ENCODE results near the gene TLX2.

The TLX2 gene

DNA sequence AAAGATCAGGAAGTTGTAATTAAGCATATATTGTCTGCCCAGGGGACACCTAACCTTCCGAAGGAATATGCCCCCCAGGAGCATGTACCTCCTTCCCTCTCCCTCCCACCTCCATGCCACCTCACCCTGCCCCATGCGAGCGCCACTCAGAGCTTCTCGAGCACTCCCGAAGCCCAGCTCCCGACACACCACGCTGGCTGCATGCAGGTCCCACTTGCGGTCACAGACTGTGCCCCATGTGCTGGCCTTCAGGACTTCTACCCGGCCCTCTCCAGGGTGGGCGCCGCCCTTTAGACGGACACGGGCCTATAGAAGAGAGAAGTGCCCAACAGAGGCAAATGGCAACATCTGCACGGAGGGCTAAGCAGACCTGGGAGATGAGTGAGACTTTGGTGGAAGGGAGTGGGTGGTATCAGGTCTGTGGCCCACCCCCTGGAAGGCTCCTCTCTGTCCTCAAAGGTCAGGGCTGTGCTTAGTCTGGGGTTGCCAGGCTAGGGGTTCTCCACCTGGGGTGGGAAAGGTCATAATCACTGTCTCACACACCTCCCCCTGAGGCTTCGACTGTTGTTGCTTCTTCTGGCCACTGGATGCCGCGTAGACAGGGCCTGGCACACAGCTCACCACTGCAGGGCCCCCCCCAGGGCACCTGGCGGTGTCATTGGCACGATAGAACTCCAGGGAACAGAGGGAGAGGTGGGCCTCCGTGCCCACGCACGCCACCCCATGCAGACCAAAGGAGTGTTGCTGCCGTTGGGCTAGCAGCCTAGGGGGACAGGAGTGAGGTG, 22.1 kb downstream of the TLX2 start:
- DNase-seq: no peak

DNA sequence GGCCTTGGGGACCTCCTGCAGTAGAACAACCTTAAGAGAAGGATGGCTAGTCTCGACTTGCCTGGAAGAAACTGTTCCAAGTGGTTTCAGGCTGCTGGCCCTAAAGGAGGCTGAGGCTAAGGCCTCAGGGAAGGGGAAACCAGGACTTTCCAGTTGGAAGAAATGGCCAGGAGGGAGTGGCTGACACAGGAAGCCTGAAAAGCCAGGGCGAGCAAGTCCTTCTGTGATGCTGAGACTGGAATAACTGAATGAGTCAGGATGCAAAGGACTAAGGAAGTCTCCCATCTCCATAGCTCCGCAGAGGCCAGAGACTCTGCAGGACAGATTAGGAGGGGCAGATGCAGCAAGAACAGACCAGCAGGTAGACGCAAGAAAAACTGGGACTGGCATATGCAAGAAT, 22.9 kb downstream of the TLX2 start:
- no peak for DNase-seq

DNA sequence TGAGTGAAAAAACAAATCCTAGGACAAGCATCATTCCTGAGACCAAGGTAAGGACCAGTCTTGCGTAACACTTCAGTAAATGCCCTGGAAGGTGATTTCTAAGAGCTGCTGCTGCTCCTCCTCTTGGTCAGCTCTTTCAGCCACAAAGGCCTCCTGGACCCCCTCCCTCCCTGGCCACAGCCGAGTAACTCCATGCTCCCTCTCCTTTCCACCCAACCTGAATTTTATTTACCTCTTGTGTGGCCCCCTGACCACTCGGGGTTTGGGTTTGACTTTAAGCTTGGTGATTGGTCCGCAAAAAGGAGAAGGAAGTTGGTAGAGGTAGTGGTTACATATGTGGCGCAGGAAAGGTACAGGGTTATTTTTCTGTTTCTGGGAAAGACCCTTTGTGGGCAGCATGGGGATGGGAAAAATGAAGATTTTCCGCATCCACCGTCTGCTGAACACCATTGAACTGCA, 24.7 kb downstream of the TLX2 start:
- DNase-seq: no peak

DNA sequence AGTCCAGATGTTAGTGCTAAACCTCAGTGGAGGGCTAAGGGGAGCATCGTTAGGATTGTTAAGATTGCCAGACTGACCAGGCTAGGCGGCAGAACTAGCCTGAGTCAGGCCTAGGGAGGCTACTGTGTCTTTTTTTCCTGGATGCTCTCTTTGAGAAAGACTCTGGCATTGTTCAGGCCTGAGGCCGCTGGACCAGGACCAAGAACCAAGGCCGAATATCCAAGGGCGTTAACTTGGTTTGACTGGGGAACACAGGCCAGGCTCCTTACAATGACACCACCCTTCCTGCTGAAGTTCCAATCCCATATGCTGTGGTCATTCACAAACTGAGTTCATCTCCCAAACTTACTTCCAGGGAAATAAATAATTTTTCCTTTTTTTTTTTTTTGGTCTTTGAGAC, 26.0 kb downstream of the TLX2 start:
- no peak for DNase-seq

DNA sequence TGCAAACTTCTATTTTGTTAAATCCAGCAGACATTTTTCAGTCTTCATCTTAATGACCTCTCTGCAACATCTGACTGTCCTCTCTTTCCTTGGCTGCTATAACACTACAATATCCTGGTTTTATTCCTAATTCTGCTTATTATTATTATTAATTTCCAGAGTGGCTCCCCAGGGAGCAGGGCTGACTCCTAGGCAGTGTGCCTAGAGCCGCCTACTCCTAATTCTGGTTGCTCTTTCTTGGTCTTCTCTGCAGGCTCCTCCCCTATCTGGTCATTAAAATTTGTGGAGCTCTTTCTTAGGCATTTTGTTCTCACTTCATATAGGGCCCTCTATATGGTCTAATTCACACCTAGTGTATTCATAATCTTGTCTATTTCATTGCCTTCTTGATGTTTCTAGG, 28.7 kb downstream of the TLX2 start:
- no peak for DNase-seq

DNA sequence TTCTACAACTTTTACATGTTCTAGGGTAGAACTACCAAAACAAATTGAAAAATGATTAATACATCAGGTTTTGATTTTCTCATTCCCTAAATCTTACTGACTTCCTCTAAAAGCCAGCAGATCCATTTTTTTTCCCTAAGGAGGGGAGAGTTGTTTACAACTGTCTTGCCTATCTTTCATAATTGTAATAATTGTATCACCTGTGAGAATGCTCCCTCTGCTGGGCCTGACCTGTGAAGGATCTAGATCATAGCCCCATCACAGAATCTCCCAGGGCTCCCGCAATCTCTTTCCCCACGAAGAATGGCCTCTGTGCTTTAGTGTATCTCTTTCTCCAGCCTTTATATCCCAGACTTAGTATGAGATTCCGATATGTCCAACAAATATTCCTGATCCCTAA, 30.4 kb downstream of the TLX2 start:
- DNase-seq: peak; percentile 64

DNA sequence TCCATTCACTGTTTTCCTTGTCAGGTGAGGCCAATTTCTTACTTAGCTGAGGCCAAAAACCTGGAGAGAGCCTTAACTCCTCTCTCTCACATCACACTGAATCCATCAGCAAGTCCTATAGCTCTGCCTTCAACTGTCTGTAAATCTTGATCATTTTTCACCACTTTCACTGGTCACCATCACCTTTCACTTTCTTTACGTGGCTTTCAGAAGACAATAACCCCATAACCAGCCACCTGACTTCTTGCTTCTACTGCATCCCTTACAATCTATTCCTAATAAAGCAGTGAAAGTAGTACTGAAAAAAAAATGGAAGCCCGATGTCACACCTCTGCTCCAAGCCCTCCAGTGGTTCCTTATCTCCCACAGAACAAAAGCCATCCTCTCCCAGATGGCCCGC, 31.8 kb downstream of the TLX2 start:
- DNase-seq: no peak

DNA sequence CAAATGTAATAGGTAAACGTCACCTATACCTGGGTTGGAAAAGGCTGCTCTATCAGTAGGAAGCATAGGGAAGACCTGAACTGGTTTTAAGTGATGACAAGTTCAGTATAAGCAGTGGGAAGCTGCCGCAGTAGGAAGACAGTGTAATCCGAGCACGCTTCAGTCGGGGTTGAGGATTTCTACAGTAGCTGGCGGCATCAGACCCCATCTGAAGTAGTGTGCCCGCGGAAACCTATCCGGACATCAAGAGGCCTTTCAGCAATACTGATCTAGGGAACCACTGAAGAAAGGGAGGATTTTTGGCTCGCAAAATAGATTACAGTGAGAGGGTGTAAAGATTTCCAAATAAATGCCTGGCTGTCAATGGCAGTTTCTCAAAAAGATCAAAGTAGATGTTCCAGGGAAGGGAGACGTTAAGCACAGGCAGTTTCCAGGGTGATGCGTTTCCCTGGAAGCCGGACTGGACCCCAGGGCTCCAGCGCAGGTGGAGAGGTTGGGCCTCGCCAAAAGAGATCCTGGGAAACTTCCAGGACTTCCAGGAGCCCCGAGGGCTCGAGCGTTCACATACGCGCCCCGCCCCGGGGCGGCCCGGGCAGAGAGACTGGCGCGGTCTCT, 34.1 kb downstream of the TLX2 start:
- peak; percentile 57 for DNase-seq

DNA sequence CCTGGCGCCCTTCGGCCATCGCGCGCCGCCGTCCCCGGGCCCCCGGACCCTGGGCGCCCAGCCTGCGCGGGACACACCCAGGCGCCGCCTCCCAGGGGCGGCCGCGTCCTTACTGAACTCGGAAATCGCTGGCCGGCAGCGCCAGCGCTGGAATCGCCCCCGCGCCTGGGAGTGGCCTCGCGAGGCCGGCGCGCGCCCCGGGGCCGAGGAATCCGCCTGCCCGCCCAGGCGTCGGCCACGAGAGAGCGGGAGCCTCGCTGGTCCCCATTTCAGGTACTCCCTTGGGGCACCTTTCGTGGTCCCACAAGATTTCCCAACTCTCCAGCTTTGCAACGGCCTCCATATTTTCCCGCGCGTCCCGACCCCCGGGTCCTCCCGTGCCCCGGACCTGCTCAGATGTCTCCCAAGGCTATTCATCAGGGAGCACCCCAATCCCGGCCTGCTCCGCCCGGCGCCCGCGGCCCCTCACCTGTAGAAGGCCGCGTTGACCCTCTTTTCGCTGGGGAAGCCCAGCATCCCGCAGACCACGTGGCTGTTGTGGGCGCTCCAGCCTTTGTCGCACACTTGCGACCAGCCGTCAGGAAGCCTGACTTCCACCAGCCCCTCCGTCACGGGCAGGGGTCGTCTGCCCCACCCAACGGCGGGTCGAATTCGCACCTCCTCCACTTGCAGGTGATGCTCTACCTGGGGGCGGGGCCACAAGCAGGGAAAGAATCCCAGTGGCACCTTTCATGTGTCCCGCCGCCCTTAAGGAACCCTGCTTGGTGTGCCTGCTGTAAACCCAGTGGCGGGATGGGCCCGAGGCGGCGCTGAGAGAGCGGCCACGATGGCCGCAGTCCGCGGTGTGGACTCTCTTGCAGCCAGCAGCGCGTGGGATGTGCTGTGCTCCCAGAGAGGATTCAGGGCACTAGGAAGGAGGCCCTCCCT, 34.9 kb downstream of the TLX2 start:
- peak; percentile 83 for DNase-seq

DNA sequence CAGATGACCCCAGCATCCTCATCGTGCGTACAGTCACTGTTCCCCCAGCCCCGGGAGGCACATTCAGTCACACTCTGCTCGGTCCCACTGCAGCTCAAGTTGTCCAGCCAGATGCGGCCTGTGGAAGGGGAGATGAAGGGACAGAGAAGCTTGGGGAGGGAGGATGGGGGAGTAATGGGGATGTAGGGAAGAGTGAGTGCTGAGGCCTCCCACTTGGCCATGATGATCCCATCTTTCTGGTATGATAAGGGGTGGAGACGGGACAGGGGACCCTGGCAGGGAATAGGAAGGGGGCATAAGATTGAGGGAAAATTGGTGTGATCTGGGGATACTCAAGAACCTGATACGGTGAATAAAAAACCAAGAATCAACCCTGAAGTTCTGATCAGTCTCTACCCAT, 36.0 kb downstream of the TLX2 start:
- DNase-seq: no peak

DNA sequence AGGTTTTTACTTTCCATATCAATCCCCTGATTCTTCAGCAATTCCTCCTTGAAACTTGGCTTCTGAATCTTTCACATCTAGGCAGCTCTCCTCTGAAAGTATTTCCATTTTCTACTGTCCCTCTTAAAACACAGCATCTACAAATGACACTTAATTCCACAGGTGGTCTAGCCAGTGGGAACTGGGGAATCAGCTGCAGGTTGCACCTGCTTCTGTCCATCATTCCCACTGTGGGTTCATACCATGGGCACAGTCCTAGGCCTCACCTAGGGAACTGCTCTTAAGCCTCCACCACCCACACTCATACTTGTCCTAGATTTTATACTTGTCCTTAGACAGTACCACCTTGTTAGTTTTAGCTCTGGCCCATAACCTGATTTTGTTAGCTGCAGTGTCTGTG, 37.3 kb downstream of the TLX2 start:
- no peak for DNase-seq

DNA sequence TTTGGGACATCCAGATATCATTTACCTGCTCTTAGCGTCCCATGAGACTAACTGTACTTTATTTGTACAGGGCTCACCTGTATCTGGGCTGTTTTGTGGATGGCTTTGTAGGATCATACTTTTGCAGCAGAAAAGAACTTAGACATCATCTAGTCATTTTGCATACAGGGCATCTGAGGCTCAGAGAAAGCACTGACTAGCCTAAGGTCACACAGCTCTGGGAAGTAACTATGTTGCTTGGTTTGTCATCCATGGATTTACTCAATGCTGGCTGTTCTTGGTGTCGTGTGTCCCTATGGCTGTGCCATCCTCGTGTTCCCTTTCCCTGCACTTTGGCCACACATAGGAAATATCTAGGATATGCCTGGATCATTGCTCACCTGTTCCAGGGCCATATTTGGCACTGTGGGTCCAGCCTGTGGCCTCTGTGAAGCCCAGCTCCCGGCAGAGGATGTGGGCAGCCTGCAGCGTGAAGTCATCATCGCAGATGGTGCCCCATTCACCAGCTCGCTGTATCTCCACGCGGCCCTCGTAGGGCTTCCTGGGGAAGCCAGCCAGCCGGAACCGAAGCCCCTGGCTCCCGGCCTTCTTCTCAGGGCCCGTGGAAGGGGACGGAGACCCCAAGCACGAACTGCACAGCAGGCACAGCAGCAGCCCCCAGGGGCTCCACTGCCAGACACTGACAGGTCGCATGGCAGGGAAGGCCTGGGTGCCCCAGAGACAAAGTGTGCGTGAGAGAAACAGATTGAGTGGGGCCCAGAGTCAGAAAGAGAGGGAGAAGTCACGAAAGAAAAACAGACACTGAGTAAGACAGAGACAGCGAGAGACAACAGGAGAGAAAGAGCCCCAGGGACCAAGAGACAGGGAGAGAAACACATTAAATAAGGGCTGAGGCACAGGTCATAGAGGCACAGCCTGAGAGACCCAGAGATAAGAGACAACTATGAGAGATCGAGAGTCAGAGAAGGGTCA, 38.0 kb downstream of the TLX2 start:
- no peak for DNase-seq

DNA sequence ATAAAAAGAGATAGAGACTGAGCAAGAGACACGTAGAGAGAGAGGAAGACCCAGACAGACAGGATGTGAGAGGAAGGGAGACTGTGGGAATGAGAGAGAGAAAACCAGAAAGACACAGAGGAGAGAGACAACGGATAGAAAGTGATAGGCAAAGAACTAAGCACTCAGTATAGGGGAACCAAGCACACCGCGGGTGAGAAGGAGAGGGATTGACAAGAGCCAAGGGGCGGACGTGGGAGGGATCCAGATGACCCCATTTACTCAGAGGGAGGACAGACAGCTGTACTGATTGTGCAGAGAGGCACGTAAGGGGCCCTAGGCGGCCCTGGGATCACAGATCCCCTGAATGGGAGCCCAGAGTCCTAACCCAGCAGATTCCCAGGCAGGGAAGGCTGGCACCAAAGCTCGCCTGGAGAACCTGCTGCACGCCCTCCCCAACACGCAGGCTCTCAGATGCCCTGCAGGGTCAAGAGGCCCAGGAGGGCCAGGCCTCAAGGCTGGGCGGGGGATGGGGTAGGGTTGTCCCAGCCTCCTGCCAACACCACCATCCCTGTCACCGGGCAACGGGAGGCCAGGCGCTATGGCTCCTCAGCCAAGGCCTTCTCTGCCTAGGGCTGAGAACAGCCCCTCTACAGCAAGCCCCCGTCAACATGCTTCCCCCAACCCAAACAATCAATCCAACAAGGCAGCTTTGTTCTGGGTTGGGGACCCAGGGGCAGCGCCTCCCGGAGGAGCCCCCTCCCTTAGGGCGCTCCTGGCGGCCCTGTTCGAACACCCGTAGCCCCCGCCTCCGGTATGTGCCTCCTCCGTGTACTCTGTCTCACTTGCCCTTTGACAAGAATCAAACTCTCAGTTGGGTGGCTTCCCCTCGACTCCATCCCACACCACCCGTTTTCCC, 38.9 kb downstream of the TLX2 start:
- peak; percentile 65 for DNase-seq

DNA sequence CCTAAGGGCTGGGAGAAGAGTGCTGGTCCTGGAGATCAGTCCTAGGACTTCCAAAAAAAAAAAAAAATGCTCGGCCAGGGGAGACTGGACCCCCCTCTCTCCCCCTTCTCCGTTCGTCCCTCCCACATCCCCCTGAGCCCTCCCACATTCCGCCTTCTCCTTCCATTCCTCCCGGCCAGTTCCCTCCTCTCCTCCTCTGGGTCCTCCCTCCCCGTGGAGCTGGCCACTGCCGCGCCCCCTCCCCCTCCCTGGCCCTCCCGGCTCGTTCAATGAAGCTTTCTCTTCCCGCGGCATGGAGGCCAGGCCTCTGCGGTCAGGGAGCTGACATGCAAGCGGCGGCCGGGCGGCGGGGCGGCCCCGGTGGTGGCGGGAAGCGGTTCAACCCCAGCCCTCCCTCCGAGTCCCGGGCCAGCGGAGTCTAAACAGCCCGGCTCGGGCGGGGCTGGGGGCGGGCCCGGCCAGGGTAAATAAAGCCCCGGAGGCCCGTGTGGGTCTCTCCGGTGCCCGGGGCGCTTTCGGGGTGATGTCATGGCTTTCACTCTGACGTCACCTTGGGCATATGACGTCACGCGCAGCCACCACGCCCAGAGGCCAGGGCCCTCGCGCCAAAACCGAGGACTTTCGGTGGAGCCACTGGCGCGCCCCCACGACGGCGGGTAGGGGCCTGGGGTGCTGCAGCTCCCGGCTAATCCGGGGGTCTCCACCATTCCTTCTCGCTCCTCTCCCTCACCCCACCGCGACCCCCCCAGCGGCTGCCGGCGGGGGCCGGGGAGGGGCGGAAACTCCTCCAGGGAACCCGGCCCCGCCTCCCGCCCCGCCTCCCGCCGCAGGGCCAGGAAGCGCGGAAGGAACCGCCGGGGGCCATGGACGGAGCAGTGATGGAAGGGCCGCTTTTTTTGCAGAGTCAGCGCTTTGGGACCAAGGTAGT, 39.9 kb downstream of the TLX2 start, which contains the start of the genes DOK1 and LOXL3:
DOK1 (plus strand) TSS at position 829 of the 928 bp plus-strand sequence; CDS start at position 864, 35 bp downstream.
LOXL3 (minus strand) TSS at position 51 of the 928 bp plus-strand sequence. CDS start 1,308 bp downstream, outside the sequence.
- peak; percentile 91 for DNase-seq

DNA sequence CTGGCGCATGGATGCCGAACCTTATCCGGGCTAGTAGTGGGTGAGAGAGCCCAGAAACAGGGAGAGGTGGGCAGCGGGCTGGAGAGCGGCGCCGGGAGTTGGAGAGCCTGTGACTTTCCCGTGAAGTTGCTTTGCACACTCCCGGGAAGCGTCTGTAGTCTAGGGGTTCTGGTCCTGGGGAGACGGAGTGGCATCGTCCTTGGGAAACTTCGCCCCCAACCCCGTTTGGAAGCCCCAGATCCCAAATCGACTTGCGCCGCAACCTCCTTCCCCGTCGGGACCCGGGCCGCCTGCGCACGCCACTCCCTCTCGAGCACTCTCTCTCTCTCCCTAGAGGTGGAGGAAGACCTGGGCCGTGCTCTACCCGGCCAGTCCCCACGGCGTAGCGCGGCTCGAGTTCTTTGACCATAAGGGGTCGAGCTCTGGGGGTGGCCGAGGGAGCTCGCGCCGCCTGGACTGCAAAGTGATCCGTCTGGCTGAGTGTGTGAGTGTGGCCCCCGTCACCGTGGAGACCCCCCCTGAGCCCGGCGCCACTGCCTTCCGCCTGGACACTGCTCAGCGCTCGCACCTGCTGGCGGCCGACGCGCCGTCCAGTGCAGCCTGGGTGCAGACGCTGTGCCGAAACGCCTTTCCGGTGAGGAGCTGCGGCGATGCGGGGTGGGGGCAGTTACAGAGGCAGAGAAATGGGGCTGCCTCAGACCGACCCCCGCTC, 40.7 kb downstream of the TLX2 start:
- peak; percentile 85 for DNase-seq

DNA sequence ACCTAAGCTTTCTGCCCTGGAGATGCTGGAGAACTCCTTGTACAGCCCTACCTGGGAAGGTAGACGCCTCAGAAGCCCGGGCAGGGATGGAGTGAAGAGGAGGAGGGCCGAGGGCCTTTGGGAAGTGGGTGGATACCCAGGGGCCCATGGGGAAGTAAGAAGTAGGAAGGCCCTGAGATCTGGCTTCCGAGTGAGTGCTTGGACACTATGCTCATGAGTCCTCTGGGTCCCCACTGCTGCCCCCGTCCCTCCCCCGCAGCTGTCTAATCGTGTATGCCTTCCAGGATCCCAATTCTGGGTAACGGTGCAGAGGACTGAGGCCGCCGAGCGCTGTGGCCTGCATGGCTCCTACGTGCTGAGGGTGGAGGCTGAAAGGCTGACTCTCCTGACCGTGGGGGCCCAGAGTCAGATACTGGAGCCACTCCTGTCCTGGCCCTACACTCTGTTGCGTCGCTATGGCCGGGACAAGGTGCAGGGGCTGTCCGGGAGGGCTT, 41.4 kb downstream of the TLX2 start:
- DNase-seq: no peak

DNA sequence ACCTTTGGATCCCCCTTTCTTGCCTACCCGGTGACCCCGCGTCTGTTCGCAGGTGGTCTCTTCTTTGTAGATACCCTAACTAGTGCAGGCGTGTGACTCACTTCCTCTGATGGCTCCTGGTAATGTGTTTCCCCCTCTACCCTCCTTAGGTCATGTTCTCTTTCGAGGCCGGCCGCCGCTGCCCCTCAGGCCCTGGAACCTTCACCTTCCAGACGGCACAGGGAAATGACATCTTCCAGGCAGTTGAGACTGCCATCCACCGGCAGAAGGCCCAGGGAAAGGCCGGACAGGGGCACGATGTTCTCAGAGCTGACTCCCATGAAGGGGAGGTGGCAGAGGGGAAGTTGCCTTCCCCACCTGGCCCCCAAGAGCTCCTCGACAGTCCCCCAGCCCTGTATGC, 41.9 kb downstream of the TLX2 start:
- DNase-seq: no peak

DNA sequence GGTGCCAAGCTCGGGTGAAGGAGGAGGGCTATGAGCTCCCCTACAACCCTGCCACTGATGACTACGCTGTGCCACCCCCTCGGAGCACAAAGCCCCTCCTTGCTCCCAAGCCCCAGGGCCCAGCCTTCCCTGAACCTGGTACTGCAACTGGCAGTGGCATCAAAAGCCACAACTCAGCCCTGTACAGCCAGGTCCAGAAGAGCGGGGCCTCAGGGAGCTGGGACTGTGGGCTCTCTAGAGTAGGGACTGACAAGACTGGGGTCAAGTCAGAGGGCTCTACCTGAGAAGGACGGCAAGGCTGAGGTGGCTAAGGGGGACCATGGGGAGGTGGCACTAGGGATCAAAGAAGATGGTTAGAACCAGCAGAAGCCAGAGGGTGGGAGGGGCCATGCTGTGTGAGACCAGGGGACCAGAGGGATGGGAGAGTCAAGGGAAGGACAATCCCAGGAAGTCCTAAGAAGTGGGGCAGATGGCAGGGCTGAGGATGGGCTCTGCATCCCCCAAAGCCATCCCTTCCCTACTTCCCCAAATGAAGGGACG, 42.7 kb downstream of the TLX2 start:
- no peak for DNase-seq
